ENCODE data around the gene GATAD2A. TPM values are rescaled to one million over a fixed set of nuclear protein-coding genes. Genes with fewer than 3 reads are reported as not detected.

The GATAD2A gene
- total and polyA plus RNA-seq, 2 of the 13 experiments (the other 11 are each of a cell fraction or from before 2014, with no cell fraction given): 16.8 to 28.6 TPM

- TF ChIP-seq ADNP (CRISPR knock-in tag; IDR thresholded peaks at IDR 0.05) (no peak), GMEB2 (CRISPR knock-in tag; IDR thresholded peaks at IDR 0.05; ENCODE audit: low read depth) (no peak), ZNF672 (CRISPR knock-in tag; IDR thresholded peaks at IDR 0.05) (no peak), GRHL1 (CRISPR knock-in tag; conservative IDR thresholded peaks at IDR 0.05) (no peak), MYNN (CRISPR knock-in tag; IDR thresholded peaks at IDR 0.05; ENCODE audit: low read depth) (no peak), RFX3 (CRISPR knock-in tag; IDR thresholded peaks at IDR 0.05) (peak; percentile 73), JUND (CRISPR knock-in tag; IDR thresholded peaks at IDR 0.05) (no peak), NR2F2 (IDR thresholded peaks at IDR 0.05; ENCODE audit: borderline replicate concordance, low read depth) (no peak), ZNF251 (CRISPR knock-in tag; IDR thresholded peaks at IDR 0.05) (no peak), KMT2B (CRISPR knock-in tag; IDR thresholded peaks at IDR 0.05) (peak; percentile 74), POLR2G (IDR thresholded peaks at IDR 0.05; ENCODE audit: low read depth, low read length) (peak; percentile 43; the same call in 1 of the 2 replicates), TMF1 (CRISPR knock-in tag; IDR thresholded peaks at IDR 0.05; ENCODE audit: low read depth) (0 out of 2 replicates have a peak, but pooled peaks have one; percentile 54), KDM4B (CRISPR knock-in tag; IDR thresholded peaks at IDR 0.05) (no peak), ZNF572 (CRISPR knock-in tag; IDR thresholded peaks at IDR 0.05) (no peak), BCL3 (CRISPR knock-in tag; IDR thresholded peaks at IDR 0.05) (no peak), KDM1A (CRISPR knock-in tag; IDR thresholded peaks at IDR 0.05) (no peak), ZBTB8A (CRISPR knock-in tag; IDR thresholded peaks at IDR 0.05; ENCODE audit: borderline replicate concordance, low read depth) (no peak), FOXA3 (CRISPR knock-in tag; IDR thresholded peaks at IDR 0.05) (0 out of 2 replicates have a peak, but pooled peaks have one; percentile 43), TP53 (CRISPR knock-in tag; conservative IDR thresholded peaks at IDR 0.05) (no peak), RCOR2 (CRISPR knock-in tag; IDR thresholded peaks at IDR 0.05) (no peak), ZNF781 (CRISPR knock-in tag; IDR thresholded peaks at IDR 0.05; ENCODE audit: borderline replicate concordance, not compliant biosample characterization) (no peak), SP140L (CRISPR knock-in tag; IDR thresholded peaks at IDR 0.05; ENCODE audit: borderline replicate concordance) (no peak), USF2 (IDR thresholded peaks at IDR 0.05; ENCODE audit: low read depth, low read length) (no peak), USF2 (CRISPR knock-in tag; IDR thresholded peaks at IDR 0.05; ENCODE audit: borderline replicate concordance) (no peak; the same call in 1 of the 2 replicates), HOXA9 (CRISPR knock-in tag; IDR thresholded peaks at IDR 0.05; ENCODE audit: borderline replicate concordance) (no peak)
These were observed 20.2 kb upstream of the GATAD2A start (continued) for GRCh38 chr19:19385131-19385895.
